ENCODE data around the gene TANGO2.

Gene TANGO2

DNA sequence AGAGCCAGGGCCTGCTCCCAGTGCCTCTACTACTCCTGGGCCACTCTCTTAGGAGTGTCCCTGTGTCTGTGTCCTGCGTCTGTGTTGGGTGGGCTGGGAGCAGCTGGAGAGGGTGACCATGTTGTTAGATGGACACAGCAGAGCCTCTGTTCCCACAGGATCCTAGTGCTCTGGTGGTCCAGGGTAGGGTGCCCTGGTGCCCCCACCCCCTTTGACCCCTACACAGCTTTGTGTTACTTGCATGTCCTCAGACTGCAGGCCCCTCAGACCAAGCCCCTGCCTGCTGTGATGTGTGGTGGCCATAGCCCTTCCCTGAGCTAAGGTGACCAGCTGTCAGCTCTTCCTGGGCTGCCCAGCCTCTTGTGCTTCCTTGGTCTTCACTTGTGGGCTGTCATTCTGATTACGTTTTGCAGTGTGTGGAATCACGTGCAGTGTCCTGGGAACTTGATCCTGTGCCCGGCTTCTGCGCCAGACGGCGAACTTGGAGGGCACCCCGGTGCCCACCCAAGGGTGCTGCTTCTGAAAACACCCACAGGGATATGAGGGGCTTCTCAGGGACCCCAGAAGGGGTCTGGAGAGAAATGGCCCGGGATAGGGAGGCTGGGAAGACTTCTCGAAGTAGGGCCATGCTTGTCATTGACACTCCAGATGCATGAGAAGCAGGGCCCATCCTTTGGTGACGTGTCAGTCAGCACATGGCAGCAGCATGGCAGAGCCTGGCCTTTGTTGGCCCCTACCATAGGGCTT is 1.5 kb downstream of the TANGO2 start:
- no peaks in the 10 kb centered on the region for H3K36me3 Mint-ChIP-seq (ENCODE audit: low read depth)
- H3K27me3 Mint-ChIP-seq (ENCODE audit: low read depth): peaks cover 36% of the 10 kb centered on the region
- H3K4me1 Mint-ChIP-seq: peaks cover 9% of the 10 kb centered on the region
- peak overlapping the region; percentile 84 to 86 (median 85) for H3K4me3 Mint-ChIP-seq
- H3K27ac Mint-ChIP-seq: no peak overlapping the region
- TF ChIP-seq, protein P1, sequence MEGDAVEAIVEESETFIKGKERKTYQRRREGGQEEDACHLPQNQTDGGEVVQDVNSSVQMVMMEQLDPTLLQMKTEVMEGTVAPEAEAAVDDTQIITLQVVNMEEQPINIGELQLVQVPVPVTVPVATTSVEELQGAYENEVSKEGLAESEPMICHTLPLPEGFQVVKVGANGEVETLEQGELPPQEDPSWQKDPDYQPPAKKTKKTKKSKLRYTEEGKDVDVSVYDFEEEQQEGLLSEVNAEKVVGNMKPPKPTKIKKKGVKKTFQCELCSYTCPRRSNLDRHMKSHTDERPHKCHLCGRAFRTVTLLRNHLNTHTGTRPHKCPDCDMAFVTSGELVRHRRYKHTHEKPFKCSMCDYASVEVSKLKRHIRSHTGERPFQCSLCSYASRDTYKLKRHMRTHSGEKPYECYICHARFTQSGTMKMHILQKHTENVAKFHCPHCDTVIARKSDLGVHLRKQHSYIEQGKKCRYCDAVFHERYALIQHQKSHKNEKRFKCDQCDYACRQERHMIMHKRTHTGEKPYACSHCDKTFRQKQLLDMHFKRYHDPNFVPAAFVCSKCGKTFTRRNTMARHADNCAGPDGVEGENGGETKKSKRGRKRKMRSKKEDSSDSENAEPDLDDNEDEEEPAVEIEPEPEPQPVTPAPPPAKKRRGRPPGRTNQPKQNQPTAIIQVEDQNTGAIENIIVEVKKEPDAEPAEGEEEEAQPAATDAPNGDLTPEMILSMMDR (IDR thresholded peaks at IDR 0.05; ENCODE audit: unreplicated experiment in 3 of 3): no peak
- H3K9me3 Mint-ChIP-seq: no peaks in the 10 kb centered on the region

DNA sequence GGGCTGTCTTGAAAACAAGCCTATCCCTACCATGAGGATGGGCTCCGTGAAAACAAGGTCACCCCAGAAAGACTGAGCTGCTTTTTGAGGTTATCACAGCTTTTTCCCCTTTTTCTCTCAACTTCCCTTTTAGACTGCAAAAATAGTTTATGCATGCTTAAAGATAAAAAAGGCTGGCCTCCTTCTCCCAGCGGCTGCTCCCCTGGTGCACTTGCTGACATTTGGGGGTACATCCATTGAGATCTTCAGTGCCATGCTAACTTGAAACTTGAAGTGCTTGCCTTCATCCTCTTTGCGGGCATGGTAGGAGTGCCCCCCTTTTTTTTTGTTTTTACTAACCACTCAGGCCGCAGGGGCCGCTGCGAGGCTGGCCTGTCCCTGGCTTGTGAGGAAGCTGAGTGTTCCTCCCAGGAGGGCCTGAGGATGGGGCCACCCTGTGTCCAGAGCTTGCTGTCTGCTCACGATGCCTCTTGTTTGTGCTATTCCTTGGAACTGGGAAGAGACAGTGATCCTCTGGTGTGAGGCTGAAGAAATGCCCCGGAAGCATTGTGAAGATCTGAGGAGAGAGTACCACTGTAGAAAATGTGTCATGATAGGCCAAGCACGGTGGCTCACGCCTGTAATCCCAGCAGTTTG is 2.2 kb downstream of the TANGO2 start:
- Mint-ChIP-seq H3K27me3 (ENCODE audit: low read depth) (peaks cover 30% of the 10 kb centered on the region), H3K27ac (no peak overlapping the region), H3K4me3 (peak overlapping the region; percentile 53 to 69 (median 68)), H3K4me1 (peaks cover 9% of the 10 kb centered on the region), H3K36me3 (ENCODE audit: low read depth) (no peaks in the 10 kb centered on the region), H3K9me3 (no peaks in the 10 kb centered on the region)
- TF ChIP-seq, protein P1 (IDR thresholded peaks at IDR 0.05; ENCODE audit: unreplicated experiment in 3 of 3): no peak

DNA sequence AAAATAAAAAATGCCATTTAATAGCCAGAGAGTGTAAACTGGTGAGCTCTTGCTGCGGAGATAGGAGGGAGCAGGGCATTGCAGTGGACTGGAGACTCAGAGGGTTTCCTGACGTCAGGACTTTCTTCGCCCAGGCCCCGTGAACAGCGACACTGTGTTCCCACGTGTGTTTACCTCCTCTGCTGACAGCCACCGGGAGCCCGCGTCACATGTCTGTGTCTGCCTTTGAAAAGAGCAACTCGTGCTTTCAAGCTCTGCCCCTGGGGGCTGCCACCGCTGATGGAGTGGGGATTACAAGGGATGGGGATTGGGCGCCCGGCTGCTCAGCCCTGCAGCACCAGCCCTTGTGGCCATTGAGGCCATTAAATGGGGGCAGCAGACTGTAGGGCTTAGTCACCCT is 3.3 kb downstream of the TANGO2 start:
- Mint-ChIP-seq H3K36me3 (ENCODE audit: low read depth) (no peaks in the 10 kb centered on the region), H3K4me1 (peaks cover 9% of the 10 kb centered on the region), H3K9me3 (no peaks in the 10 kb centered on the region), H3K27me3 (ENCODE audit: low read depth) (peaks cover 18% of the 10 kb centered on the region), H3K27ac (no peak overlapping the region), H3K4me3 (no peak overlapping the region)
- TF ChIP-seq, protein P1 (IDR thresholded peaks at IDR 0.05; ENCODE audit: unreplicated experiment in 3 of 3): no peak

DNA sequence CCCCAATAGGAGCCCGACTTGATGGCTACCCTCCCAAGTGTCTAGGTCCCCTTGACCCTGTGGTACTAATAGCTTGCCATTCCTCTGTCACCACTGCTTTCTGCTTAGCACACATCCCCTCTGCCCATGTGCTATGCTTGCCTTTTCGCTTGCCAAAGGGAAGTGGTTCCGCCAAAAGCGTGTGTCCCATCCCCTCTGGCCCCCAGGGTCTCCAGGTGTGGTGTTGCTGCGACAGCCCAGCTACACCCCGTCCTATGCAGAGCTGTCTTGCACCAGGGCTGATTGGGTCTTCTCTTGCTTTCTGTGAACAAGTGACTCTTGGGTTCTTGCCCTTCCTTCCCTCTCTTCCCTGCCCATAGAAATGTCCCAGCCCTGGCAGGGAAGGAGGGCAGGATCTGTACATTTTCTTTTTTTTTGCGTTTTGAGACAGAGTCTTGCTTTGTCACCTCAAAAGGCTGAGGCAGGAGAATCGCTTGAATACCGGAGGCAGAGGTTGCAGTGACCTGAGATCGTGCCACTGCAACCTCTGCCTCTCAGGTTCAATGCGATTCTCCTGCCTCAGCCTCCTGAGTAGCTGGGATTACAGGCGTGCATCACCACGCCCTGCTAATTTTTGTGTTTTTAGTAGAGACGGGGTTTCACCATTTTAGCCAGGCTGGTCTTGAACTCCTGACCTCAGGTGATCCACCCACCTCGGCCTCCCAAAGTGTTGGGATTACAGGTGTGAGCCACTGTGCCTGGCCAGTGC is 3.9 kb downstream of the TANGO2 start:
- Mint-ChIP-seq H3K27me3 (ENCODE audit: low read depth) (peaks cover 12% of the 10 kb centered on the region), H3K4me1 (peaks cover 9% of the 10 kb centered on the region), H3K4me3 (no peak overlapping the region), H3K27ac (no peak overlapping the region), H3K9me3 (no peaks in the 10 kb centered on the region), H3K36me3 (ENCODE audit: low read depth) (no peaks in the 10 kb centered on the region)
- TF ChIP-seq, protein P1 (IDR thresholded peaks at IDR 0.05; ENCODE audit: unreplicated experiment in 3 of 3): no peak

DNA sequence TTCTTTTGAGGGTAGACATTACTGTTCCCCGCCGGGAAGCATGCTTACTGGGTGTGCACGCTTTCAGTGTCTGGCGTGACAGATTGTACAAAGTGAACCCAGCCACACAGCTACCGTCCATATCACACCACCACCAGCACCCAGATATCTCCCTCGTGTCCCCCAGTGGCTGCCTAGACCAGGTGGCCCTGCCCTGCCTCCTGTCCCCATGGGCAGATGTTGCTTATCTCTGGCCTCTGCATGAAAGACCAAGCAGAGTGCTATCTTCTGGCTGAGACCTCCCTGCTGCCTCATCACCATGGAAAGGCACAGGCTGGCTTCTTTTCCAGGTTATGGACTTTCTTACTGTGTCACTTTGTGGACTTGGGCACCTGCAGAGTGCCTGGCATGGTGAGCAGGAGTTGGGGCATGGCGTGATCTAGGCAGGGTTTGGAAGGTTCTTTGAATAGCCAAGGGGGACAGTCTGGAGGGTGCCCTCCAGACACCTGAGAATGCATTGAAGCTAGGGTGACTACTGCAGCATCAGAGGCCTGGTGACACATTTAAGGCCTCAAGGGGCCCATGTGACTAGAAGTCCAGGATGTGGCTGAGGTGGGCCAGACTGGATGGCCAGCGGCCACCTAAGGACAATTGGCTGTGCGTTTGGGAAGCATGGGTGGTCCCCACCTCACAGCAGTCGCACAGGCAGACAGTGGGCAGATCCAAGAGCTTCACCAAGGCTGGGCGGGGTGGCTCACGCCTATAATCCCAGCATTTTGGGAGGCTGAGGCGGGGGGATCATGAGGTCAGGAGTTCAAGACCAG is 4.7 kb downstream of the TANGO2 start:
- TF ChIP-seq, protein P1 (IDR thresholded peaks at IDR 0.05; ENCODE audit: unreplicated experiment in 3 of 3): no peak
- Mint-ChIP-seq H3K27me3 (ENCODE audit: low read depth) (peaks cover 4% of the 10 kb centered on the region), H3K4me3 (no peak overlapping the region), H3K9me3 (no peaks in the 10 kb centered on the region), H3K36me3 (ENCODE audit: low read depth) (no peaks in the 10 kb centered on the region), H3K4me1 (peaks cover 9% of the 10 kb centered on the region), H3K27ac (no peak overlapping the region)
